Lower leg skin (tissue), 4 donors: ENCODE data around the gene ZNF777. TPM values are rescaled to one million over a fixed set of nuclear protein-coding genes. Genes with fewer than 3 reads are reported as not detected.
"Not testable (repeated sequence)": the region's sequence is repeated elsewhere in the genome, so short reads cannot be mapped to it uniquely, and the experiment has no call there.

ENCODE experiments used
- DNase-seq, 2 donors: peaks; one replicate each; pipeline ENCODE4 v3.0.0-alpha.2; 2019; ENCODE audit warnings: low spot score in 2 of 2
- H3K4me3 ChIP-seq: fragments of 200-600 bp; sonication (generic); 2 replicates; pipeline ENCODE4 v1.5.1; 2017; ENCODE audit warnings: mild to moderate bottlenecking, low read depth; ENCODE audit not compliant: poor library complexity, severe bottlenecking
- POLR2A ChIP-seq, 2 donors: fragments of 450-650 bp; IDR thresholded peaks; one replicate each; pipeline ENCODE4 v1.6.1; 2016 to 2017; ENCODE audit warnings: antibody characterized with exemption in 2 of 2, mild to moderate bottlenecking in 1 of 2, moderate library complexity in 1 of 2
- WGBS, 2 donors: methylation state at CpG; one replicate each; pipeline ENCODE4 v1.1.5; 2018; 5-methylcytosine and 5-hydroxymethylcytosine counted together
- intact Hi-C: fragments of 100-400 bp; cut with DNase I; formaldehyde crosslinking; loops from one replicate; pipeline ENCODE4 v1.15.0; 2023; ENCODE audit warnings: low total_unique reads
- total RNA-seq, 4 donors: library from RNA; depleted of rRNA; stranded (reverse); fragments of >200 nt; gene quantifications; one replicate each; pipeline ENCODE4 v1.1.0, GENCODE V29; 2016
- TF ChIP-seq, protein P1 (sequence below), 3 donors: fragments of 450-650 bp; IDR thresholded peaks; one replicate each; pipeline ENCODE4 v1.5.1; 2016; ENCODE audit warnings: antibody characterized with exemption in 3 of 3, mild to moderate bottlenecking in 3 of 3, moderate library complexity in 2 of 3

Gene ZNF777
- total RNA-seq, 4 donors from 2014 or later, result 10.6 to 18.7 (median 15.4) TPM

- TF ChIP-seq POLR2A (IDR thresholded peaks at IDR 0.05), result no peak
- TF ChIP-seq, protein P1, sequence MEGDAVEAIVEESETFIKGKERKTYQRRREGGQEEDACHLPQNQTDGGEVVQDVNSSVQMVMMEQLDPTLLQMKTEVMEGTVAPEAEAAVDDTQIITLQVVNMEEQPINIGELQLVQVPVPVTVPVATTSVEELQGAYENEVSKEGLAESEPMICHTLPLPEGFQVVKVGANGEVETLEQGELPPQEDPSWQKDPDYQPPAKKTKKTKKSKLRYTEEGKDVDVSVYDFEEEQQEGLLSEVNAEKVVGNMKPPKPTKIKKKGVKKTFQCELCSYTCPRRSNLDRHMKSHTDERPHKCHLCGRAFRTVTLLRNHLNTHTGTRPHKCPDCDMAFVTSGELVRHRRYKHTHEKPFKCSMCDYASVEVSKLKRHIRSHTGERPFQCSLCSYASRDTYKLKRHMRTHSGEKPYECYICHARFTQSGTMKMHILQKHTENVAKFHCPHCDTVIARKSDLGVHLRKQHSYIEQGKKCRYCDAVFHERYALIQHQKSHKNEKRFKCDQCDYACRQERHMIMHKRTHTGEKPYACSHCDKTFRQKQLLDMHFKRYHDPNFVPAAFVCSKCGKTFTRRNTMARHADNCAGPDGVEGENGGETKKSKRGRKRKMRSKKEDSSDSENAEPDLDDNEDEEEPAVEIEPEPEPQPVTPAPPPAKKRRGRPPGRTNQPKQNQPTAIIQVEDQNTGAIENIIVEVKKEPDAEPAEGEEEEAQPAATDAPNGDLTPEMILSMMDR (IDR thresholded peaks at IDR 0.05), result no peak
- 49 to 53% methylated on average over 5 of the region's 5 CpGs for WGBS, 2 donors
- no peak overlapping the region for H3K4me3 ChIP-seq
- DNase-seq, result no peak
- intact Hi-C loops, result no loop called here
Measured at GRCh38 chr7:149414171-149414570, 46.7 kb downstream of the ZNF777 start.

GRCh38 chr7:149413083-149413482 lies 47.8 kb downstream of the ZNF777 start:
- 96 to 100% methylated on average over 3 of the region's 3 CpGs for WGBS, 2 donors
- DNase-seq, H3K4me3 ChIP-seq, intact Hi-C loops: not testable (repeated sequence)

DNA sequence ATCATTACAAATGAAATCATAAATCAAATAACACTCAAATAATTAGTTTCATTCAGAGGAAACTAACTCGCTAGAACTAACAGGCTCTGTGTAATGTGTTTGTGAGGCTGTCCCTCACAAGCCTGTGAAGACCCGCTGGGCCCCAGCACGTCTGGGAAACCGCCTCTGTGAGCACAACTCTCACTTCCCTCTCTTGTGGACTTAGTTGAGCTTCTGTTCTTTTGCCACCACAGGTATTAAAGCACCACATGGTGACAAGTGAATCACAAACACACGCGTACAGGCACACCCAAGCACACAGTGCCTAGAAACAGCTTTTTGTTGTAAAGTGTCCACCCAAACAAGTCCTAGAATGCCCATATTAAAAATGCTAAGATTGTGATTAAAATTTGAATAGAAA lies 51.0 kb downstream of the ZNF777 start:
- TF ChIP-seq, protein P1 (IDR thresholded peaks at IDR 0.05), result no peak
- no peak for TF ChIP-seq POLR2A (IDR thresholded peaks at IDR 0.05)
- 80 to 81% methylated on average over 6 of the region's 6 CpGs for WGBS, 2 donors
- intact Hi-C loops, result no loop called here
- DNase-seq, result no peak
- no peak overlapping the region for H3K4me3 ChIP-seq

DNA sequence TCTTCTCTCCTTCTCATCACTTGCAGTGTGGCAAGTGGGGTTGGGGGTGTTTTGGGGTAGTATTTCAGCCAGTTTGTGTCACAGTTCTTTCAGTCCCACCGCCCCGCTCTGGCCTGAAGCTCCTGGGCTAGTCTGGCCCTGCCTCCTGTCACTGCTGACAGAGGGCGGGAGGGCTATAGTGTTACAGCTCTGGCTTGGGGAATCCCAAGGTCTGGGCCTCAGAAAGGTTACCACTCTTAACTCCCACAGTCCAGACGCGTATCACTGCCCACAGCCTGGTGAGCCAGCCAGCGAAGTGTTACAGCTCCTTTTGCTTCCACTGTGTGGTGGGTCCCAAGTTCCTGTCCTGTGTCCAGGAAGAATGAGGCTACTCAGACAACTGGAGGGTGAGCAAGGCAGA lies 56.0 kb downstream of the ZNF777 start:
- no peak overlapping the region for H3K4me3 ChIP-seq
- DNase-seq, result no peak
- TF ChIP-seq, protein P1 (IDR thresholded peaks at IDR 0.05), result no peak
- 75 to 81% methylated on average over 6 of the region's 6 CpGs for WGBS, 2 donors
- intact Hi-C loops, result no loop called here

DNA sequence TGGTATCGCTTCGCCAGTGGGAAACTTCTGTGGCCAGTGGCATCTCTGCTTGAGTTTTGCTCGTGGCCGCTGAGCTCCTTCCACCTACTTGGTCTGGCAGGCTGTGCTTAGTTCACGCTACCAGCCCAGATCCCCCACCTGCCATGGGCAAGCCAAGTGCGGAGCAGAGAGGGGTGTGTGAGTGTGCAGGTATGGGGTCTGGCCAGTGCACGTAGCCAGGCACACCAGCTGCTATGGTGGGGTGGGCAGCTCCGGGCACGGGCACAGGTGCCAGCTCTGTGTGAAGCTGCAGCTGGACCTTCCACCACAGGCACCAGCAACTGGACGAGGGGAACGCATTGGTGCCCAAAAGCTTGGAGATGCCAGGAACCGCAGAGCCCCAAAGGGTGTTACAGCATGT lies 56.5 kb downstream of the ZNF777 start:
- intact Hi-C loops, result no loop called here
- no peak for DNase-seq
- WGBS, 2 donors, result 92 to 93% methylated on average over 10 to 12 of the region's 12 CpGs

GRCh38 chr7:149398195-149398820 lies 62.6 kb downstream of the ZNF777 start:
- 71 to 72% methylated on average over 22 of the region's 22 CpGs for WGBS, 2 donors
- DNase-seq, result no peak
- H3K4me3 ChIP-seq, result no peak overlapping the region
- TF ChIP-seq, protein P1 (IDR thresholded peaks at IDR 0.05), result no peak
- no peak for TF ChIP-seq POLR2A (IDR thresholded peaks at IDR 0.05)
- intact Hi-C loops, result no loop called here

More for the DNA sequence above, 56.5 kb downstream of the ZNF777 start:
- no peak overlapping the region for H3K4me3 ChIP-seq
- no peak for TF ChIP-seq POLR2A (IDR thresholded peaks at IDR 0.05)

DNA sequence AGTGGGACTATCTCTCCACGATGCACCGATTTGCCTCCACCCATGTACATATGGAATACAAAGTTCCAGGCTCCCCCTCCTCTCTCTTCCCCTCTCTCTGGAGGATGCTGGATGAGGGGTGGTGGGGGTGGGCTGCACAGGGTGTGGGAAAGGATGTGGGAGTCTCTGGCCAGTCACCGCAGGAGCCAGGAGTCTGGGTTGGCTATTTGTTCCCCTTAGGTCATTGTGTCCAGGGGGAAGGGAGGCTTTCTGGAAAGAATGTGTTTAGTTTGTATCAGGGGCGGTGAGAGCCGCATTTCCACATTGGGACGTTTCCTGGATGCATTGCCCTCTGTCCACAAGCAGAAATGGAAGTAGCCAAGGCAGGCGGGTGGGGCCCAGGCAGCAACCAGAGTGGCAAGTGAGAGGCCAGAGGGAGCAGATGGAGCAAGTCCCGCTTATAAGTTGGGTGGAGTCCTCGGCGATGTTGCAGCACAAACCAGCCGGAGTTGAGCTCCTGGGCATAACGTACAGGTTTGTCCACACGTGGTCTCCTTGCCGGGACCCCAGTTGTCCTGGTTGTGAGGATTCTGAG lies 63.3 kb downstream of the ZNF777 start:
- intact Hi-C loops, result no loop called here
- no peak overlapping the region for H3K4me3 ChIP-seq
- WGBS, 2 donors, result 71 to 74% methylated on average over 14 of the region's 14 CpGs
- TF ChIP-seq, protein P1 (IDR thresholded peaks at IDR 0.05), result no peak
- TF ChIP-seq POLR2A (IDR thresholded peaks at IDR 0.05), result no peak
- no peak for DNase-seq

GRCh38 chr7:149388550-149389335 lies 72.1 kb downstream of the ZNF777 start:
- intact Hi-C loops, DNase-seq, H3K4me3 ChIP-seq: not testable (repeated sequence)
- 50 to 57% methylated on average over 6 of the region's 6 CpGs for WGBS, 2 donors

DNA sequence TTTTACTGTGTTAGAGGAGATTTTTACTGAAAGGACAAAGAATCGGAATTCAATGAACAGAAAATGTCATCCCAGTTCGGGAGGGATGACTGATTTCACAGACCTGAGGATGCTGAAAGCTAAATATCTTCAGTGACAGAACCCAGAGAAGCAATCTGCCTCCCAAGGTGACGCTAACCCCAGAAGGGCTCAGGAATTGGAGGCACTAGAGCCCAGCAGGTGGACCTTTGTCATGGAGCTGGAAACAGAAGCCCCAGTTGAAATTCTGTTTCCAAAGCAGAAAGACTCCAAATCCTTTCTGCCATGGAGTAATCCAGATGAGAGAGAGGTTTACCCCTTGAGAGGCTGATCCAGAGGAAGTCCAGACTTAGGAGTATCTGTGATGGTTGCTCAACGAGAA lies 74.3 kb downstream of the ZNF777 start:
- intact Hi-C loops, DNase-seq, H3K4me3 ChIP-seq: not testable (repeated sequence)
- WGBS, 2 donors, result 65 to 67% methylated on average over 4 of the region's 4 CpGs
